ENCODE results near the gene MS4A3.

- TF ChIP-seq, protein P1, sequence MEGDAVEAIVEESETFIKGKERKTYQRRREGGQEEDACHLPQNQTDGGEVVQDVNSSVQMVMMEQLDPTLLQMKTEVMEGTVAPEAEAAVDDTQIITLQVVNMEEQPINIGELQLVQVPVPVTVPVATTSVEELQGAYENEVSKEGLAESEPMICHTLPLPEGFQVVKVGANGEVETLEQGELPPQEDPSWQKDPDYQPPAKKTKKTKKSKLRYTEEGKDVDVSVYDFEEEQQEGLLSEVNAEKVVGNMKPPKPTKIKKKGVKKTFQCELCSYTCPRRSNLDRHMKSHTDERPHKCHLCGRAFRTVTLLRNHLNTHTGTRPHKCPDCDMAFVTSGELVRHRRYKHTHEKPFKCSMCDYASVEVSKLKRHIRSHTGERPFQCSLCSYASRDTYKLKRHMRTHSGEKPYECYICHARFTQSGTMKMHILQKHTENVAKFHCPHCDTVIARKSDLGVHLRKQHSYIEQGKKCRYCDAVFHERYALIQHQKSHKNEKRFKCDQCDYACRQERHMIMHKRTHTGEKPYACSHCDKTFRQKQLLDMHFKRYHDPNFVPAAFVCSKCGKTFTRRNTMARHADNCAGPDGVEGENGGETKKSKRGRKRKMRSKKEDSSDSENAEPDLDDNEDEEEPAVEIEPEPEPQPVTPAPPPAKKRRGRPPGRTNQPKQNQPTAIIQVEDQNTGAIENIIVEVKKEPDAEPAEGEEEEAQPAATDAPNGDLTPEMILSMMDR (IDR thresholded peaks at IDR 0.05; ENCODE audit: low read length) = no peak
- TF ChIP-seq EZH2 (IDR thresholded peaks at IDR 0.05; ENCODE audit: borderline replicate concordance, low read length) = no peak
Measured at GRCh38 chr11:60111793-60112192, 55.3 kb downstream of the MS4A3 start.

Data from OCI-LY1 (cell line).